HG02763 (cell line): ENCODE results near the gene DQX1.

ENCODE experiments used
- ATAC-seq: cut with Tn5 transposase; IDR thresholded peaks from one replicate; pipeline ENCODE4 v1.9.1; 2021; ENCODE audit warnings: mild to moderate bottlenecking, moderate library complexity; ENCODE audit not compliant: unreplicated experiment

DQX1 gene

DNA sequence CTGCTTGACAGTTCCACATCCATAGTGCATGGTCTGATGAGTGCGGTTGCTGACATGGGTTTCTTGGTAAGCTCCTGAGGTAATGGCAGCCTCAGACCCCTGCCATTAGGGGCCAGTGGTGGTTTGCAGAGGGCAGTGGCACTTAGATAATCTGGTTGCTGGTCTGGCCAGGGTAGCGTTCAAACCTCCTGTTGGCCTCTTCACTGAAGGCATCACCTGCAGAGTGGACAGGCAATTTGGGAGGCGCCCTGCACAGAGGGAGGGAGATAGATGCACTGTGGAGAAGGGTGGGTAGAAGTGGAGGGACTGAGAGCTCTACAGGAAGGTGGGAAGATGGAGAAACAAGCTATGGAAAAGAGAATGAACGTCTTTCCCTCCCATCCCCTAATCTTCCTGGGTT, 7.4 kb upstream of the DQX1 start:
- no peak for ATAC-seq

DNA sequence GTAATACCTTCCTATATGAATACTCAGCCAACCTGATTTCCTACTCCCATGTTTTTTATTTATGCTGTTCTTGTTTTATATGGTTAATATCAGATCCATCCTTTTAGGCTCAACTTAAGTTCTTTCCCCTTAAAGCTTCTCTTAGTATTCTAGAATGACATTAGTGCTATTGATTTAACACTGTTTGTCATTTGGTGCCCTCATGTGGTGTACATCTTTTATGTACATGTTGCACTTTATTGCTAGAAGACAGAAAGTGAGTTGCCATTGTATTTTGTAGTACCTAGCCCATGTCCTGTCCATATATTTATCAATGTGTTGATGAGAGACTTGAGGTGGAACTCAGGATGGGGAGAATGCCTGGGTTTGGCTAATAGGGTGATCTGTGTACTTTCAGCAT, 6.2 kb upstream of the DQX1 start:
- ATAC-seq: no peak

DNA sequence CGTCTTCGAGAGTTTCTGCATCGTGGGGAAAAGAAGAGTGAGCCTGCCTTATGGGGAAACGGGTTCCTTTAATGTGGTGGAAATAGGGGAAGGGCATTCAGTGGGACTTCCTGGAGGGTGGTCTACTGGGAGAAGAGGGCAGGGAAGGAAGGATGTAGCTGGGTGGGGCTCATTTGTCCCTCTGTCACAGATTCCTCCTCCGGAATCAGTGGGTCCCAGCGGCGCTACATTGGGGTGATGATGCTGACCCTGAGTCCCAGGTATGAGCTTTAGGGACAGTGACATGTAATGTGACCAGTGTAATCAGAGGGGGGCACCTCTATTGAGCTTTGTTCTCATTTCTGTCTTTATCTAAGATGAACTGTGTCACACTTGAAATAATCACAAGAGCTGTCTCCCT, 5.6 kb upstream of the DQX1 start:
- ATAC-seq: no peak

DNA sequence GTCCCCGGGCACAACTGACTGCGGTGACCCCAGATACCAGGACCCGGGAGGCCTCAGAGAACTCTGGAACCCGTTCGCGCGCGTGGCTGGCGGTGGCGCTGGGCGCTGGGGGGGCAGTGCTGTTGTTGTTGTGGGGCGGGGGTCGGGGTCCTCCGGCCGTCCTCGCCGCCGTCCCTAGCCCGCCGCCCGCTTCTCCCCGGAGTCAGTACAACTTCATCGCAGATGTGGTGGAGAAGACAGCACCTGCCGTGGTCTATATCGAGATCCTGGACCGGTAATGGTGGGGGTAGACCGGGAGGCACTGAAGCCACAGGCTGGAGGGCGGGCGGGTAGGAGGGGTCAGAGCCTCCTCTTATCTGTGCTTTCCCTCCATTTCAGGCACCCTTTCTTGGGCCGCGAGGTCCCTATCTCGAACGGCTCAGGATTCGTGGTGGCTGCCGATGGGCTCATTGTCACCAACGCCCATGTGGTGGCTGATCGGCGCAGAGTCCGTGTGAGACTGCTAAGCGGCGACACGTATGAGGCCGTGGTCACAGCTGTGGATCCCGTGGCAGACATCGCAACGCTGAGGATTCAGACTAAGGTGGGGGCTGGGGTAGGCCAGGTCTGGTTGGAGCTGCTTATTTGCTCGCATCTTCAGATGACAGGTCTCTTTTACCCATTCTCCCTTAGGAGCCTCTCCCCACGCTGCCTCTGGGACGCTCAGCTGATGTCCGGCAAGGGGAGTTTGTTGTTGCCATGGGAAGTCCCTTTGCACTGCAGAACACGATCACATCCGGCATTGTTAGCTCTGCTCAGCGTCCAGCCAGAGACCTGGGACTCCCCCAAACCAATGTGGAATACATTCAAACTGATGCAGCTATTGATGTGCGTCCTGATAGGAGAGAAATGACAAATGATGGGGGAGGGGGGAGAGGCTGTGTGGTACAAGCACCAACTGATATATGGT, 4.5 kb upstream of the DQX1 start:
- no peak for ATAC-seq

DNA sequence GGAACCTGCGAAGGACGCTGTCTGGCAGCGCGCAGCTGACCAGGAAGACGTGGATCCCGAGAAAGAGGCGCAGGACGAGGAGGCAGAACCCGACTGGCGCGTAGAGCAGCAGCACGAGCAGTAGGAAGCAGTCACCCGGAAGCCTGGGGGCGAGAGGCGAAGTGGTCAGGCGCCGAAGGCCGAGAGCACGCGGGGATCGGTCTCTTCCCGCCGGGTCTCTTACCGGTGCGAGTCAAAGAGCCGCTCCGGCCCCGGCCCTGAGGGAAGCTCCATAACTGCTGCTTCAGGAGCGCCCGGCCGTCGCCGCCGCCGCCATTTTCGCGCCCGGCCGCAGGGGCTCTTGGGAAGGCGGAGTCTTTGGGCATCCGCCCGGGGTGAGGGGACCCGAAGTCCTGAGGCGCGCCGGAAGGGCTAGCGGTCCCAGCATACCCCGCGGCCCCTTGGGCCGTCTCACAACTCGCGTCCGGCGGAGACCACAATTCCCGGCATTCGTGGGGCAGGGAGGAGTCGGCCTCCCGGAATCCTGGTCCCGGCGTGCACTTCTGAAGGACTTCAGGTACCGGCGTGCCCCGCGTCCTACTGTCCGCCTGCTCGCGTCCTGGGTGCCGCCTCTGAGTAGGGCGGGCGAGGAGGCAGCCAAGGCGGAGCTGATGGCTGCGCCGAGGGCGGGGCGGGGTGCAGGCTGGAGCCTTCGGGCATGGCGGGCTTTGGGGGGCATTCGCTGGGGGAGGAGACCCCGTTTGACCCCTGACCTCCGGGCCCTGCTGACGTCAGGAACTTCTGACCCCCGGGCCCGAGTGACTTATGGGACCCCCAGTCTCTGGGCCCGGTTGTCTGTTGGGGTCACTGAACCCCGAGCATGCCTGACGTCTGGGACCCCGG, 3.6 kb upstream of the DQX1 start, which contains the start of the genes AUP1 and HTRA2:
TSS of gene AUP1 (minus strand) at position 350 of the 882 bp plus-strand sequence. CDS start at position 273, 77 bp downstream.
TSS of gene HTRA2 (plus strand) at position 577 of the 882 bp plus-strand sequence. CDS start at position 651, 74 bp downstream.
- peak; percentile 83 for ATAC-seq

DNA sequence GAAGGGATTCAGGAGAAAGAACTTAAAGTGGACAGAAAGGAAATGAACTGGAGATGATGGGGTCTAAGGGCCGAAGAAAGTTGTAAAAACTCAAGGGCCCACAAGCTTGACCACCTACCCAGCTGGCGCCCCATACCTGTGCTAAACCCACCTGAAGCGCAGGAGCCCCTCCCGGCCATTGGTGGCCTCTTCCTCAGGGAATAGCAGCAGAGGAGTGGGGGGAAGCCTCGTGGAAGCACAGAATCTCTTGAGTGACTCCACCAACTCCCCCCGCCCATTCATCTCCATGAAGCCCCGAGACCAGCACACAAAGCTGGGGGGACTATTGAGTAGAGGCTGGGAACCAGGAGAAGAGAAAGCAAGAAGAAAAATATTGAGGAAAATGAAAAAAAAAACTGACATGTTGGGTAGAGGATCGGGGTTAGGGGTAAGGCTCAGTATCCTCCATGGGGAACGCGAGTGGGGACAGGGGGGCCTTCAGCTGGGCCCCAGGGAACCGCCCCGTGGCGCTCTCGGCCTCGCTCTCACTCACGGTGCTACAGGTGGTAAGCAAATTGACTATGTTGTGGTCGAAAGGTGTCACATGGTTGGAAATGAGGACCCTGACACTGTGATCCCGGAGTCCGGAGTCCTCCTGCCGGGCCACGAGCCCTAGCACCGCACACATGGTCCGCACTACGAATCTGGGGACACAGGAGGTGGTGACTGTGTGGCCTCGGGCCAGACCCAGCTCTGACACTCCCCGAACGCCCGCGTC, 2.7 kb upstream of the DQX1 start:
- ATAC-seq: peak; percentile 5

DNA sequence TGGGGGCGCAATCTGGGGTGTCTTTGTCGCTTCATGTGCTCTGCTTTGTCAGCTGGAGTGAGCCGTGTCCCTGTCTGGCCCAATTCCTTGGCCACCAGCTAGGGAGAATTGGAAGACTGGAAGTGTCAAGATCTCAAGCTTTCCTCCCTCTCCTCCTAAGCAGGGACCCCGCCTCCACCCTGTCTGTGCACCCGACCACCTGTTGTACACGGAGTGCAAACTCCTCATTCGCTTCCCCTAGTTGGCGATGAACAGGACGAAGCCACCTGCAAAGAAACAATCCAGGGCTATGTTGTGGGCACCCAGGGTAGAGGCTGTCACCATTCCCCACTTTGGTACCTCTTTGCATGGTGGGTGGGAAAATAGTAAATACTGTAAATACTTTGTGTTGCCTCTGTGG, 1.7 kb upstream of the DQX1 start:
- no peak for ATAC-seq

DNA sequence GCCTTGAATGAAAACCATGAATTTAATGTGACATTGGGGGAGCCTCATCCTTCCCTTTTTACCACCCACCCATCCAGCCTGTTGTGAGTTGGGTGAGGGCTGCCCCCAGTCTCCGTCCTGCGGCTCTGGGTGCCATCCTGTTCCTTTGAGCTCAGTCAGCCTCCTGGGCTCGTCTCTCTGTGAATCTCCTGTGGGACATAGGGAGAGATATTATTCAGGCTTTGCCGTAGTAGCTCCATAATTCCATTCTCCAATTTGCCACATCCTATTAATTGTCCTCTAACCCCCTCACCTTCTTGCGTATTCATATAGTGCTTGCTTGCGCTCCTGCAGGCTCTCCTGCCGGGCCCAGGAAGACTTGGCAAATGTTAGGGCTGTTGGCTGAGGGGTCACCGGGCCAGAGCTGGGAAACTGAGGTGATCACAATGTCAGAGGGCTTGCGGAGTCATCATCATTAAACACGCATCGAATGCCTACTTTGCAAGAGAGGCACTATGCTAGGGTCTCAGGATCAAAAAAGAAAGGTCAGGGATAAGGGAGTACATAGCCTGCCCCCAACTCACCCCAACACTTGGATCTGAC, 709 bp upstream of the DQX1 start:
- no peak for ATAC-seq

DNA sequence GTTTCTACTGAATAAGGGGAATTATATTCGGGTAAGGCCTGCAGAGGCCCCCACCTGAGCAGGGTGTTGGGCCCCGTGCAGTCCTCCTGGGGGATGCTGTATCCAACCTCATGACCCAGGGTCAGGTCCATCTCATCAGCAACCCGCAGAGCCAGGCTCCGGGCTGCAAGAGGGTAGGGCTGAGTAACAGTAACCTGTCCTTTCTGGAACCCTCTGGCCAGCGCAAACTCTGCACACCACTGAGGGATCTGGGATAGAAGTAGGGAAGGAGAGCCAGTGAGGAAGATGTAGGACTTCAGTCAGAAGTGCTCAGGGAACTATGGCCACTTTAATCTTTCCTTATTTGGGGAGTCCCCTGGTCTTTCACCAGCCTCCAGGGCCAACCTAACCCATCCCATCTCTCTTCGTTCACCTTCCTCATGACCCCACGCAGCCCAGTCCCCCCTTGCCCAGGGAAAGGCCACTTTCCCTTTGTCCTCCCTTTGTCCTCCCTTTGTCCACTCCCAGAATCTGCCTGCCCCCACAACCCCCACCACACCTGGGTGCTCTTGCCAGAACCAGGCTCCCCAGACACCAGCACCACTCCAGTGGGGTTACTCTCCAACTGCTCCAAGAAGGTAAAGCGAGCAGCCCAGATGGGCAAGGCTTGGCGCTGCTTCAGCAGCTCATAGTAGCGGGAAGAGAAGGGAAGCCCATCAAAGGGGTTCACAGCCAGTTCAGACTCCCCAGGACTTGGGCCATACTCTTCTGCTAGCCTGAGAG, 895 bp downstream of the DQX1 start:
- no peak for ATAC-seq

DNA sequence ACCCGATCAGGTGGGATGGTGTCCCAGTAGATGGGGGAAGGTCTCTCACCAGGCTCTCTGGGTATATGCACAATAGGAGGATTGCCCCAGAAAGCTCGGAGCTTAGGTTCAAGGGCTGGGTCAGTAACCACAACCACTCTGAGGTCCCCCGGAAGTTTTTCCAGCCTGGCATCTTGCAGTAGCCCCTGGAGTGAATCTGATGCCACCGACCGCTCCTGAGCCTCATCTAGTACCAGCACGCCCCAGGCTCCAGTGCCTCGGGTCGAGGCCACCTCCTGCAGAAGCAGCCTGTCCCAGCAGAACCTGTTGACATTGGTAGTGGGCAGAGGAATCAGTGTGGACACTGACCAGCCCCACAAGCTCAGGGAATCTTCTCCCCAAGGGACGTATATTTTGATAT, 2.0 kb downstream of the DQX1 start:
- no peak for ATAC-seq

DNA sequence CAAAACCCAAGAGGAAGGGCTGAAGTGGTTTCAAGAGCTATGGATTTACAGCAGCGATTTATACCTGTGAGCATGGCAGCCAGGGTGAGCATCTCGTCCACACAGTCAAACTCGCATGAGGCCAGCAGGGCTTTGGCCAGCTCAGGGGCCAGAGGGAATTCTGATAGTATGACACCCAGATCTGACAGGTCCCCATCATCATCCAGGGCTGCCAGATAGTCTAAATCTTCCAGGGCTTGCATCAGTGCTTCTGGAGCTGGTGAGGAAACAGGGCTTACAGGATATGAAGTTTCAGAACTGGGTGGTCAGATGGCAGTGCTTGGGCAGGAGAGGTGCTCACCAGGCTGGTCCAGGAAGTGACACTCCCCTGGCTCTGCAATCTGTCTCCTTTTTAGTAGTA, 3.5 kb downstream of the DQX1 start:
- no peak for ATAC-seq

DNA sequence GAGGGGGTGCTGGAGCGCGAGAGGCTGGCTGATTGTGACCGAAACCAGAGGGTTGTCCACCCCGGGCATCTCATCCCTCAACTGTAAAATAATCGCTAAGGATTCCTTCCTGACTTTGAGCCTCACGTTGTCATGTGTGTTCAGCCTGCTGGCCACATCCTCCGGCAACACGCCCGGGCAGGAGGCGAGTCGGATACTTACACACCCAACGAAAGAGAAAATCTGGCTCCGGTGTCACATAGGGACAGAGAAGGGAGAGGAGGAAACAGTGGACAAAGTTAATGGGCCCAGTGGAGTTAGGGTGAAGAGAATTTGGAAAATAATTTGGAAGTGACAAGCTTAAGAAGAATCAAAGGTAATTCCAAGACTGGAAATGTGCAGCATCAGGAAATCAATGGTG, 9.4 kb downstream of the DQX1 start:
- no peak for ATAC-seq

DNA sequence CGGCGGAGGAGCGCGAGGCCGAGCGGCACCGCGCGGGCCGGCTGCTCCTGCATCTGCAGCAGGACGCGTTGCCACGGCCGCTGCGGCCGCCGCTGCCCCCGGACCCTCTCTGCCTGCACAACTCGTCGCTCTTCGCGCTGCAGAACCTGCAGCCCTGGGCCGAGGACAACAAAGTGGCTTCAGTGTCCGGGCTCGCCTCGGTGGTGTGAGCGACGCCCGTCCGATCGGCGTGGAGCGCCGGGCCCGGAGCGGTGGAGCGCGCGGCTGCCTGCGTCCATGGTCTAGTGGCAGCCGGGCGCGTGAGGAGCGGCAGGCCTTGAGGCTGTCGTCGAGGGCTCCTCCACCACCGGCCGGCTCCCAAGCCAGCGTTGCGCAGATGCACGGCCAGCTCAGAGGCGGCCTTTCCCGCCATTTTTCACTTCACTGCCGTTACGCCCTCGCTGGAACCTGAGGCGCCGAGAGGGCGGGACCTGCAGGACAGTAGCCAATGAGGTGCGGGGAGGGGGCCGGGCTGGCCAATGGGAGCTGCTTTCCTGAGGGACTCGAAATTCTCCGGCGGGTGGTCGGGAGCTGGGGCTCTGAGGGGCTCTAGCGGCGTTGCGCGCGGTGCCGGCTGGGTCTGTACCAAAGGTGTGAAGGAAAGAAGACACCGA, 9.9 kb downstream of the DQX1 start:
- ATAC-seq: peak; percentile 77

DNA sequence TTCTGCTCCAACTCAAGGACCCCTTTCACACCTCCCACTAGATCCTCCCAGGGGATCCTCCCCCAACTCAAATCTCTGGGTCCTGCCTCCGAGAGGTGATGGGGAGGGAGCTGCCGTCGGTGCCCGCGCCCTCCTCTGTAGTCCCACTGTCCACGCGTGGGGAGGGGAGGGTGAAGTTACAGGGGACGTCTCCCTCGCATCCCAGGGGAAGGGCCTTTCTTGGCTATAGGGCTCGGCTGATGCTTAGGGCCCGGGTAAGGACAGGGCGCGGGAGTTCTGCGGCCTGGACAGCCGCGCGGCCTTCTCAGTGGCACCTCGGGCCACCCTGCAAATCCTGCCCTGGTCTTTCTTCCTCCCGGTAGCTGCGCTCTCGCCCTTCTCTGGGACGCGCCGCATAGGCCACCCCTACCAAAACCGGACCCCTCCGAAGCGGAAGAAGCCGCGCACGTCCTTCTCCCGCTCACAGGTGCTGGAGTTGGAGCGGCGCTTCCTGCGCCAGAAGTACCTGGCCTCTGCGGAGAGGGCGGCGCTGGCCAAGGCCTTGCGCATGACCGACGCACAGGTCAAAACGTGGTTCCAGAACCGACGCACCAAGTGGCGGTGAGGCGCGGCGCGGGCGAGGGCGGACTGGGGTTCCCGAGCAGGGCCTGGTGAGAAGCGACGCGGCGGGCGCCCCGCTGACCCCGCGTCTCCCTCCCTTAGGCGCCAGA, 10.6 kb downstream of the DQX1 start:
- ATAC-seq: no peak

DNA sequence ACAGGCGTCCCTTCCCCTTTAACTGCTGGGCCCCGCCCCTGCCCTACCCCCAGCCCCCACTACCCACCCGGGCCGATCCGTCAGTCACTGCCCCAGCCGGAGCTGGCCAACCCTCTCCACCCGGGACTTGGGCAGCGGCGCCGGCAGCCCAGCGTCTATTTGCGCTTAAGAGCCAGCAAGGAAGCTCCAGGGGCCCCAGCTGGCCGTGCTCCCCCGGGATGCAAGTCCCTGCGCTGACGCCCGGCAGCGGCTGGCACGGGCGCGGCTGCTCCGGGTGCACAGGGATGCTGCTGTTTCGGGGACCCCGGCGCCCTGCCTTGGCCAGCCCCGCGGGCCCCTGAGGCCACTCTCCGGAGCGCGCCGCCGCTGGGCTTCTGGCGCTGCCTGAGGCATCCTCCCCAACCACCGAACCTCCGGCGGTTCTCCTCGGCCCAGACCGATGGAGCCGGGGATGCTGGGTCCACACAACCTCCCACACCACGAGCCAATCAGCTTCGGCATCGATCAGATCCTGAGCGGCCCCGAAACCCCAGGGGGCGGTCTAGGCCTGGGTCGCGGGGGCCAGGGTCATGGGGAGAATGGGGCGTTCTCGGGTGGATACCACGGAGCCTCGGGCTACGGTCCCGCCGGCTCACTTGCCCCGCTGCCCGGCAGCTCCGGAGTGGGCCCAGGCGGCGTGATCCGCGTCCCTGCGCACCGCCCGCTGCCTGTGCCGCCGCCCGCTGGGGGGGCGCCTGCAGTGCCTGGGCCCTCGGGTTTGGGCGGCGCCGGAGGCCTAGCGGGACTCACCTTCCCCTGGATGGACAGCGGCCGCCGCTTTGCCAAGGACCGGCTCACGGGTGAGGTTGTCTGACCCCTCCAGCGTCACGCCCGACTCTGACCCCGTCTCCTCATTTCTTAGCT, 11.4 kb downstream of the DQX1 start, which contains the start of gene TLX2:
TSS of gene TLX2 (plus strand) at position 83 of the 903 bp plus-strand sequence. CDS start at position 440, 357 bp downstream.
- ATAC-seq: no peak

DNA sequence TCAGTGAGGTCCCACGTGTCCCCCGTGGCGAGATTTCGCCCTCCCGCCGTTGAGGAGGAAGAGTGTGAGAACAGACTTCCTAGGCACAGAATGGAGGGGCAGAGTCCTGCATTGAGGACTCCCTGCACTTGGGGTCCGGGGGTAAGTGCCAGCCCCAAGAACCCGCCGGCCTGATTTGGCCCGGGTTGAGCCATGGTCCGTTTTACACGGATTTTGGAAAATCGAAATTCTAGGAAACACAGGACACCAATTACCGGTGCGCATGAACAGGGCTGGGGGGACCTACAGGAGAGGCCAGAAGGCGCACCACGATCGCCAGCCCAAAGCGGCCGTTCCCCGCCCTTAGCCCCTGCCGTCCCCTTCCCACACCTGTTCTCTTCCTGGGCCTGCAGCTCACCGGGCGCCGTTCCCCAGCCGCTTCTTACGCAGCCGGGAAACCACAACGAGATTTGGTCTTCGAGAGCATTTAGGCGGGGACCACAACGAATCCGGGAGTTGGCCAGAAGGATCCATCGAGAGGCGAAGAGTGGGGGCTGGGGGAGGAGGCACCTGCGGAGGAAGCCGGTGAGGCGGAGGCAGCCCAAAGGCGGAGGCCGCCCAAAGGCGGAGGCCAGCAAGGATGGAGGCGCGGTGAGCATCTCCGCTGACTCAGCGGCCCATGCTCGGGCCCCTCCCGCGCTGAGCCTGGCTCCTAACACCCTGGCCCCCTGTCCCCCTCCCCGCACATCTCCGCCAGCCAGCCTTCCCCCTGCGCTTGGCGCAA, 12.2 kb downstream of the DQX1 start:
- ATAC-seq: no peak
